ENCODE measurements around the gene PLXNA2. TPM values are rescaled to one million over a fixed set of nuclear protein-coding genes. Genes with fewer than 3 reads are reported as not detected.

PLXNA2 gene
- total and polyA plus RNA-seq, 2 experiments from 2014 or later = 3.7 to 5.4 TPM

GRCh38 chr1:208002078-208002477, 242.1 kb downstream of the PLXNA2 start:
- peaks cover 12% of the 10 kb centered on the region for H3K4me1 ChIP-seq (ENCODE audit: insufficient read depth)
- no peaks in the 10 kb centered on the region for H3K36me3 ChIP-seq (ENCODE audit: low read depth)
- 88 to 92% methylated on average over 6 of the region's 6 CpGs for WGBS, 2 experiments (ENCODE audit: low coverage in 1 of 2, low lambda C conversion rate in 2 of 2, missing lambda C conversion rate in 2 of 2)
- no peaks in the 10 kb centered on the region for H3K27me3 ChIP-seq (replicated peaks; ENCODE audit: insufficient read depth)
- H3K9ac ChIP-seq = no peak overlapping the region
- no peak overlapping the region for H3K4me3 ChIP-seq
- TF ChIP-seq EZH2 (IDR thresholded peaks at IDR 0.05; ENCODE audit: insufficient read depth, poor library complexity, severe bottlenecking) (no peak), EZH2phosphoT487 (IDR thresholded peaks at IDR 0.05; ENCODE audit: insufficient read depth, low read depth) (no peak)
- no peaks in the 10 kb centered on the region for H3K79me2 ChIP-seq (ENCODE audit: insufficient read depth)
- H3K9me2 ChIP-seq (ENCODE audit: insufficient read depth) = no peaks in the 10 kb centered on the region
- in situ Hi-C loops (cut with MboI) = no loop called here
- no peak for DNase-seq
- no peak overlapping the region for H2AFZ ChIP-seq
- H3K9me3 ChIP-seq (ENCODE audit: low read depth) = no peaks in the 10 kb centered on the region
- peaks cover 17% of the 10 kb centered on the region for H3F3A ChIP-seq (ENCODE audit: insufficient read depth)
- H4K20me1 ChIP-seq (ENCODE audit: insufficient read depth) = no peaks in the 10 kb centered on the region
- no peak overlapping the region for H3K4me2 ChIP-seq (ENCODE audit: unreplicated experiment)
- no peak overlapping the region for H3K27ac ChIP-seq

- Histone ChIP-seq H3K4me1 (ENCODE audit: insufficient read depth) (peaks cover 11% of the 10 kb centered on the region), H3K9ac (no peak overlapping the region), H3K9me2 (ENCODE audit: insufficient read depth) (no peaks in the 10 kb centered on the region), H4K20me1 (ENCODE audit: insufficient read depth) (no peaks in the 10 kb centered on the region), H3K4me3 (no peak overlapping the region), H3K79me2 (ENCODE audit: insufficient read depth) (no peaks in the 10 kb centered on the region), H3K36me3 (ENCODE audit: low read depth) (no peaks in the 10 kb centered on the region), H3K9me3 (ENCODE audit: low read depth) (no peaks in the 10 kb centered on the region), H3K4me2 (ENCODE audit: unreplicated experiment) (no peak overlapping the region), H3K27me3 (replicated peaks; ENCODE audit: insufficient read depth) (no peaks in the 10 kb centered on the region), H3F3A (ENCODE audit: insufficient read depth) (peaks cover 11% of the 10 kb centered on the region), H3K27ac (no peak overlapping the region), H2AFZ (no peak overlapping the region)
- in situ Hi-C loops (cut with MboI) = no loop called here
- DNase-seq = no peak
- TF ChIP-seq EZH2 (IDR thresholded peaks at IDR 0.05; ENCODE audit: insufficient read depth, poor library complexity, severe bottlenecking) (no peak), EZH2phosphoT487 (IDR thresholded peaks at IDR 0.05; ENCODE audit: insufficient read depth, low read depth) (no peak)
- WGBS, 2 experiments (ENCODE audit: low coverage in 1 of 2, low lambda C conversion rate in 2 of 2, missing lambda C conversion rate in 2 of 2) = 76% methylated on average over 4 of the region's 4 CpGs
These were observed 243.7 kb downstream of the PLXNA2 start for GRCh38 chr1:208000504-208000903.

- Histone ChIP-seq H3K27ac (no peak overlapping the region), H3K9me3 (ENCODE audit: low read depth) (no peaks in the 10 kb centered on the region), H2AFZ (no peak overlapping the region), H4K20me1 (ENCODE audit: insufficient read depth) (no peaks in the 10 kb centered on the region), H3K4me1 (ENCODE audit: insufficient read depth) (peaks cover 5% of the 10 kb centered on the region), H3K9ac (no peak overlapping the region), H3K79me2 (ENCODE audit: insufficient read depth) (no peaks in the 10 kb centered on the region), H3F3A (ENCODE audit: insufficient read depth) (peaks cover 6% of the 10 kb centered on the region), H3K4me2 (ENCODE audit: unreplicated experiment) (no peak overlapping the region), H3K36me3 (ENCODE audit: low read depth) (no peaks in the 10 kb centered on the region), H3K27me3 (replicated peaks; ENCODE audit: insufficient read depth) (no peaks in the 10 kb centered on the region), H3K4me3 (no peak overlapping the region), H3K9me2 (ENCODE audit: insufficient read depth) (no peaks in the 10 kb centered on the region)
- TF ChIP-seq EZH2phosphoT487 (IDR thresholded peaks at IDR 0.05; ENCODE audit: insufficient read depth, low read depth) = no peak
- in situ Hi-C loops (cut with MboI) = no loop called here
- no peak for DNase-seq
These were observed 244.2 kb downstream of the PLXNA2 start for GRCh38 chr1:207999972-208000371.

- H3K9me3 ChIP-seq (ENCODE audit: low read depth) = no peaks in the 10 kb centered on the region
- H4K20me1 ChIP-seq (ENCODE audit: insufficient read depth) = no peaks in the 10 kb centered on the region
- in situ Hi-C loops (cut with MboI) = no loop called here
- no peak overlapping the region for H2AFZ ChIP-seq
- DNase-seq = no peak
- no peak overlapping the region for H3K9ac ChIP-seq
- H3K36me3 ChIP-seq (ENCODE audit: low read depth) = no peaks in the 10 kb centered on the region
- no peak for TF ChIP-seq EZH2 (IDR thresholded peaks at IDR 0.05; ENCODE audit: insufficient read depth, poor library complexity, severe bottlenecking)
- TF ChIP-seq EZH2phosphoT487 (IDR thresholded peaks at IDR 0.05; ENCODE audit: insufficient read depth, low read depth) = no peak
- H3K4me1 ChIP-seq (ENCODE audit: insufficient read depth) = no peaks in the 10 kb centered on the region
- no peaks in the 10 kb centered on the region for H3K79me2 ChIP-seq (ENCODE audit: insufficient read depth)
- no peak overlapping the region for H3K27ac ChIP-seq
- 82 to 85% methylated on average over 3 of the region's 3 CpGs for WGBS, 2 experiments (ENCODE audit: low coverage in 1 of 2, low lambda C conversion rate in 2 of 2, missing lambda C conversion rate in 2 of 2)
- H3K4me2 ChIP-seq (ENCODE audit: unreplicated experiment) = no peak overlapping the region
- H3K27me3 ChIP-seq (replicated peaks; ENCODE audit: insufficient read depth) = 0 out of 2 replicates have a peak, but pooled peaks cover 2% of the 10 kb centered on the region
- no peaks in the 10 kb centered on the region for H3K9me2 ChIP-seq (ENCODE audit: insufficient read depth)
- no peak overlapping the region for H3K4me3 ChIP-seq
- H3F3A ChIP-seq (ENCODE audit: insufficient read depth) = no peaks in the 10 kb centered on the region; the same call in 1 of the 2 replicates
These were observed 244.8 kb downstream of the PLXNA2 start for GRCh38 chr1:207999274-207999915.

GRCh38 chr1:207998691-207999090, 245.5 kb downstream of the PLXNA2 start:
- Histone ChIP-seq H4K20me1 (ENCODE audit: insufficient read depth) (no peaks in the 10 kb centered on the region), H3K9me3 (ENCODE audit: low read depth) (no peaks in the 10 kb centered on the region), H3K9ac (no peak overlapping the region), H3K79me2 (ENCODE audit: insufficient read depth) (no peaks in the 10 kb centered on the region), H3K36me3 (ENCODE audit: low read depth) (no peaks in the 10 kb centered on the region), H3K27me3 (replicated peaks; ENCODE audit: insufficient read depth) (0 out of 2 replicates have a peak, but pooled peaks cover 4% of the 10 kb centered on the region), H3K4me1 (ENCODE audit: insufficient read depth) (no peaks in the 10 kb centered on the region), H3K4me3 (no peak overlapping the region), H3K9me2 (ENCODE audit: insufficient read depth) (no peaks in the 10 kb centered on the region), H3F3A (ENCODE audit: insufficient read depth) (no peaks in the 10 kb centered on the region), H3K4me2 (ENCODE audit: unreplicated experiment) (no peak overlapping the region), H2AFZ (no peak overlapping the region), H3K27ac (no peak overlapping the region)
- DNase-seq = no peak
- WGBS, 2 experiments (ENCODE audit: low coverage in 1 of 2, low lambda C conversion rate in 2 of 2, missing lambda C conversion rate in 2 of 2) = 77 to 84% methylated on average over 2 of the region's 2 CpGs
- in situ Hi-C loops (cut with MboI) = no loop called here
- TF ChIP-seq EZH2 (IDR thresholded peaks at IDR 0.05; ENCODE audit: insufficient read depth, poor library complexity, severe bottlenecking) (no peak), EZH2phosphoT487 (IDR thresholded peaks at IDR 0.05; ENCODE audit: insufficient read depth, low read depth) (no peak)
